Mucosa of rectum (tissue), 2 donors: ENCODE data around the gene NDC80.

ENCODE experiments used
- H3K27ac ChIP-seq, 2 donors: one replicate each; pipeline ENCODE4 v1.7.0; 2013; ENCODE audit warnings: inconsistent platforms in 2 of 2, low read depth in 2 of 2, low read length in 2 of 2
- H3K27me3 ChIP-seq, 2 donors: one replicate each; pipeline ENCODE4 v1.7.0; 2013; ENCODE audit warnings: low read length in 2 of 2; ENCODE audit not compliant: control insufficient read depth in 2 of 2, insufficient read depth in 2 of 2
- H3K36me3 ChIP-seq, 2 donors: one replicate each; pipeline ENCODE4 v1.7.0; 2013; ENCODE audit warnings: low read length in 2 of 2; ENCODE audit not compliant: control insufficient read depth in 2 of 2, insufficient read depth in 2 of 2
- H3K4me1 ChIP-seq, 2 donors: one replicate each; pipeline ENCODE4 v1.7.0; 2013; ENCODE audit warnings: low read length in 2 of 2, mild to moderate bottlenecking in 1 of 2; ENCODE audit not compliant: control insufficient read depth in 2 of 2, insufficient read depth in 2 of 2
- H3K4me3 ChIP-seq, 2 donors: one replicate each; pipeline ENCODE4 v1.7.0; 2013; ENCODE audit warnings: low read length in 2 of 2
- H3K9ac ChIP-seq, 2 donors: one replicate each; pipeline ENCODE4 v1.7.0; 2013; ENCODE audit warnings: low read length in 2 of 2, low read depth in 1 of 2, mild to moderate bottlenecking in 1 of 2
- H3K9me3 ChIP-seq, 2 donors: one replicate each; pipeline ENCODE4 v1.7.0; 2013; ENCODE audit warnings: low read length in 2 of 2; ENCODE audit not compliant: control insufficient read depth in 2 of 2
- donor health status: healthy.
- donor health status: Normal muscosa, but diverticular disease.

Gene NDC80

GRCh38 chr18:2554696-2555095 lies 16.7 kb upstream of the NDC80 start:
- Histone ChIP-seq H3K4me3 (no peak overlapping the region), H3K9ac (no peak overlapping the region), H3K9me3 (no peaks in the 10 kb centered on the region), H3K4me1 (no peaks in the 10 kb centered on the region), H3K27ac (no peak overlapping the region), H3K36me3 (no peaks in the 10 kb centered on the region), H3K27me3 (no peaks in the 10 kb centered on the region)

- H3K36me3 ChIP-seq, result no peaks in the 10 kb centered on the region
- no peaks in the 10 kb centered on the region for H3K27me3 ChIP-seq
- H3K4me1 ChIP-seq, result no peaks in the 10 kb centered on the region
- H3K9ac ChIP-seq, result no peak overlapping the region
- no peak overlapping the region for H3K4me3 ChIP-seq
- no peaks in the 10 kb centered on the region for H3K9me3 ChIP-seq
- H3K27ac ChIP-seq, result no peak overlapping the region
Measured at GRCh38 chr18:2555895-2556294, 15.5 kb upstream of the NDC80 start.

- H3K36me3 ChIP-seq, result no peaks in the 10 kb centered on the region
- H3K9ac ChIP-seq, result no peak overlapping the region
- no peaks in the 10 kb centered on the region for H3K27me3 ChIP-seq
- no peak overlapping the region for H3K27ac ChIP-seq
- no peak overlapping the region for H3K4me3 ChIP-seq
- H3K9me3 ChIP-seq, result no peaks in the 10 kb centered on the region
- no peaks in the 10 kb centered on the region for H3K4me1 ChIP-seq
Measured at GRCh38 chr18:2557536-2557935, 13.8 kb upstream of the NDC80 start.

GRCh38 chr18:2559249-2559648 lies 12.1 kb upstream of the NDC80 start:
- no peak overlapping the region for H3K9ac ChIP-seq
- no peaks in the 10 kb centered on the region for H3K4me1 ChIP-seq
- no peaks in the 10 kb centered on the region for H3K27me3 ChIP-seq
- no peak overlapping the region for H3K4me3 ChIP-seq
- no peaks in the 10 kb centered on the region for H3K9me3 ChIP-seq
- no peak overlapping the region for H3K27ac ChIP-seq
- peaks cover 0 to 3% of the 10 kb centered on the region in 2 donors for H3K36me3 ChIP-seq

- Histone ChIP-seq H3K27ac (no peak overlapping the region), H3K9me3 (no peaks in the 10 kb centered on the region), H3K9ac (no peak overlapping the region), H3K27me3 (no peaks in the 10 kb centered on the region), H3K36me3 (peaks cover 0 to 12% of the 10 kb centered on the region in 2 donors), H3K4me3 (no peak overlapping the region), H3K4me1 (no peaks in the 10 kb centered on the region)
Measured at GRCh38 chr18:2564373-2564772, 7.0 kb upstream of the NDC80 start.

- Histone ChIP-seq H3K27me3 (no peaks in the 10 kb centered on the region), H3K27ac (no peak overlapping the region), H3K9ac (no peak overlapping the region), H3K9me3 (no peaks in the 10 kb centered on the region), H3K4me1 (peaks cover 7 to 17% of the 10 kb centered on the region in 2 donors), H3K4me3 (no peak overlapping the region), H3K36me3 (peaks cover 0 to 8% of the 10 kb centered on the region in 2 donors)
Measured at GRCh38 chr18:2568129-2568528, 3.2 kb upstream of the NDC80 start.

- no peaks in the 10 kb centered on the region for H3K9me3 ChIP-seq
- no peaks in the 10 kb centered on the region for H3K27me3 ChIP-seq
- peaks cover 7 to 17% of the 10 kb centered on the region in 2 donors for H3K4me1 ChIP-seq
- no peak overlapping the region for H3K4me3 ChIP-seq
- no peak overlapping the region for H3K9ac ChIP-seq
- no peak overlapping the region for H3K27ac ChIP-seq
- peaks cover 0 to 8% of the 10 kb centered on the region in 2 donors for H3K36me3 ChIP-seq
Measured at GRCh38 chr18:2568605-2569004, 2.8 kb upstream of the NDC80 start.

GRCh38 chr18:2569338-2570207 lies 1.8 kb upstream of the NDC80 start:
- Histone ChIP-seq H3K36me3 (peaks cover 0 to 8% of the 10 kb centered on the region in 2 donors), H3K9me3 (no peaks in the 10 kb centered on the region), H3K27ac (no peak overlapping the region), H3K4me3 (peak overlapping the region in 1 of 2 donors; percentile 95), H3K27me3 (no peaks in the 10 kb centered on the region), H3K4me1 (peaks cover 7 to 17% of the 10 kb centered on the region in 2 donors), H3K9ac (peak overlapping the region in 1 of 2 donors; percentile 90)

- no peaks in the 10 kb centered on the region for H3K27me3 ChIP-seq
- H3K27ac ChIP-seq, result peak overlapping the region; percentile 89 to 92
- peaks cover 0 to 6% of the 10 kb centered on the region in 2 donors for H3K36me3 ChIP-seq
- H3K9me3 ChIP-seq, result no peaks in the 10 kb centered on the region
- peak overlapping the region; percentile 90 to 91 for H3K9ac ChIP-seq
- peaks cover 7 to 17% of the 10 kb centered on the region in 2 donors for H3K4me1 ChIP-seq
- peak overlapping the region; percentile 94 to 95 for H3K4me3 ChIP-seq
Measured at GRCh38 chr18:2570772-2571199, 571 bp upstream of the NDC80 start.

- Histone ChIP-seq H3K9ac (peak overlapping the region; percentile 90 to 91), H3K27me3 (no peaks in the 10 kb centered on the region), H3K4me1 (peaks cover 7 to 17% of the 10 kb centered on the region in 2 donors), H3K27ac (no peak overlapping the region), H3K4me3 (peak overlapping the region; percentile 94 to 95), H3K36me3 (no peaks in the 10 kb centered on the region), H3K9me3 (no peaks in the 10 kb centered on the region)
Measured at GRCh38 chr18:2572171-2572569, 813 bp downstream of the NDC80 start.
